ENCODE measurements around the gene NT5M.
A peak's percentile ranks its signal among the peaks of the same experiment; 100 is the strongest.
"Not testable (repeated sequence)": the region's sequence is repeated elsewhere in the genome, so short reads cannot be mapped to it uniquely, and the experiment has no call there.

Gene NT5M

DNA sequence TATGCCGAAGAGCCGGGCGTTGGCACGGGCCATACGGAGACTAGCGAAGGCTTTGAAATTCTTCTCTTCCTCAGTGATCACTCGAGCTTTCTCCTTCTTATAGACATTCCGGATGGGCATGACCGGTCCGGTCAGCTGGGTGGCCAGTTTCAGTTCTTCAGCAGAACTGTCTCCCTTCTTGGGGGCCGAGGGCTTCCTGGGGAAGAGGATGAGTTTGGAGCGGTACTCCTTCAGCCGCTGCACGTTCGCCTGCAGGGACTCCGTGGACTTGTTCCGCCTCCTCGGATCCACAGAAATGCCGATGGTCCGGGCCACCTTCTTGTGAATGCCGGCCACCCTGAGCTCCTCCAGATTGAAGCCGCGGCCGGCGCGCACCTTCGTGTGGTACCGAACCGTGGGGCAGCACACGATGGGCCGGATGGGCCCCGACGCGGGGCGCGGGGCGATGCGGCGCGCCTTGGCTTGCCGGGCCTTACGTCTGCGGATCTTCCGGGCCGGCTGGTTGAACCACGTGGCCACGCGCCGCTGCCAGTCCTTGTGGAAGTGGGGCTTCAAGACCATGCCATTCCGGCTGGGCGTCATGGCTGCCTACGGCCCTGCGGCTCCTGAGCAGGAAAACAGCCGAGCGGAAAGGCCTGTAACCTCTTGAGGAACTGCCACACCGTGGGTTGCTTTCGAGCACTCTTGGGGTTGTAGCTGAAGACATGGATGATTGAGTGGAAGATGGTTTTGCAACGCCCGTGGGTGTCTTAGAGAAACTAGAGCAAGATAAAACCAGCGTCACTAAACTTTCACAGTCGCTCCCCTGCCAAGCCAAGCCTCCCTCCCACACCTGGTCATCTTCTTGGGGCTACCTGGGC, 80.5 kb downstream of the NT5M start:
- DNase-seq; in situ Hi-C loops (cut with MboI; ENCODE audit: low pct_unique_long_range_greater_than_20kb, low sequenced_read_pairs): not testable (repeated sequence)

DNA sequence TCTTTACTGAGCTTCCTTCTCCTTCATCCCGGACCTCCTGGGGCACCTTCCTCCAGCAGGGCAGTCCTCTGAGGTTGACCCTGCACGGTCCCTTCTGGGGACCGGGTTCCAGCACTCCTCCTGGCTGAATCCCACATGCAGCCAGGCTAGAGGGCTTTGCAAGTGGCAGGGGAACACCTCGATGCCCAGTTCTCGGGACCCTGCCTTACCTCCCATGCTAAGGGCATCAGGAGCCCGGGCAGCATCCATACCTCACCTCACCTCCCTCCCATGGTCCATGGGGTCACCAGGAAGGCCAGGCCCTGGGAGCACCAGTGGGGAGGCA, 81.1 kb downstream of the NT5M start:
- in situ Hi-C loops (cut with MboI; ENCODE audit: low pct_unique_long_range_greater_than_20kb, low sequenced_read_pairs) = no loop called here
- DNase-seq = no peak

DNA sequence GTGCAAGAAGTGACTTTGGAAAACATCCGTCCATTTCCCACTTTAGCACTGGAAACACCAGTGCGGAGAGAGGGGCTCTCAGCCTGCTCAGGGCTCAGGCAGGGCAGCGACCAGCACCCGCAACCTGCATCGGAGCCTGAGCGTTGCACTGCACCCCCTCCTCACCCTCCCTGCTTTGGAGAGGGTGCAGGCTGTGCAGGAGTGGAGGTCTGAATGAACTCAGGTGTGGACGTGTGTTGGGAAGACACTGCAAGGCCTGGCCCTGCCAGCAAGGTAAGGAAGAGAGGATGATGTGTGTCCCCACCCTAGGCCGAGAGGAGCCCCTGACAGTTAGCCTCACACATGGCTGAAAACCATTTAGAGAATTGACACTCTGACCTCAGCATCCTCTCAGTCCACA, 81.8 kb downstream of the NT5M start:
- DNase-seq = no peak
- in situ Hi-C loops (cut with MboI; ENCODE audit: low pct_unique_long_range_greater_than_20kb, low sequenced_read_pairs) = no loop called here

DNA sequence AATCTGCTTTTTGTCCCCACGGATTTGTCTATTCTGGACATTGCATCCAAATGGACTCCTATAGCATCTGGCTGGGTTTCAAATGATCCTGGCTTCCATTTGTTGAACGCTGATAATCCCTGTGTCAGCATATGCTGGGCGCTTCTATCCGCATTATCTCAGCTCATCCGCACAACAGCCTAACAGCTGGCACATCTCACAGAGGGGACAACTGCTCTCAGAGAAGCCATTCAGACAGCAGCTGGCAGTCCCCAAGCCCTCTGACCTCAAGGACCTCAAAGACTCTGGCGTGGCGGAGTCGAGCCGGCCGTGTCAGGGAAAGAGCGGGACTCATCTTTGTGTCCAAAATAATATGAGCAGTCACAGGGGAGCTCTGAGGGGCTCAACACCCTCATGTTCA, 82.3 kb downstream of the NT5M start:
- no peak for DNase-seq
- in situ Hi-C loops (cut with MboI; ENCODE audit: low pct_unique_long_range_greater_than_20kb, low sequenced_read_pairs) = no loop called here

DNA sequence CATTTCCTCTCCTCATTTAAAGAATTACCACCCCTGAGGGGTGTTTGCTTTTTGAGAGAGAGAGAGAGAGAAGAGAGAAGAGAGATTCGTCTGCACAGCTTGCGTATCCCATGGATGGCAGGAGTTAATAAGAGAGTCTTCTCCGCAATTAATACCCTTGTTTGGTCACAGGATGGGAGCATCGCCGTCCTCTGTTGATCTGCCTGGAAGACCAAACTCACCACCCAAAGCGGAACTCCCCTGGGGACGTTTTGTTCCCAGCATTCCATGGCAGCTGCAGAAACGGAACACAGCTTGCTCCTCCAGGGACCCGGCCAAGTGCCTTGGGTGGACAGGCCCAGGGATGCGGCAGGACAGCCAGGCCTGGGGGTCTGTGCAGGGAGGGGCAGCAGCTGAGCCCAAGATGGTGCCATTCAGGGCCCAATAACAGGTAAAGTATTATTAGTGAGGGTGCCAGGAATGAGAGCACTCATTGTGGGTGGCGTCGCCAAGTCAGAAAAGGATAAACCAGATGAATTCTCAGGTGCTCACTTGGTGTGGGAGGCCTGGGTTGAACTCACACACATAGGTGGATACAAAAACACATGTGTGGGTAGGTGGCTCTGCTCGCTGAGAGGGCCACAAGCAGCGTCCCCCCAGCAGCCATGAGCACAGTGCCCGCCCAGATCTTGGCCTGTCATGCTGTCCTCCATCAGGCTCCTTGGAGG, 83.1 kb downstream of the NT5M start:
- no peak for DNase-seq

DNA sequence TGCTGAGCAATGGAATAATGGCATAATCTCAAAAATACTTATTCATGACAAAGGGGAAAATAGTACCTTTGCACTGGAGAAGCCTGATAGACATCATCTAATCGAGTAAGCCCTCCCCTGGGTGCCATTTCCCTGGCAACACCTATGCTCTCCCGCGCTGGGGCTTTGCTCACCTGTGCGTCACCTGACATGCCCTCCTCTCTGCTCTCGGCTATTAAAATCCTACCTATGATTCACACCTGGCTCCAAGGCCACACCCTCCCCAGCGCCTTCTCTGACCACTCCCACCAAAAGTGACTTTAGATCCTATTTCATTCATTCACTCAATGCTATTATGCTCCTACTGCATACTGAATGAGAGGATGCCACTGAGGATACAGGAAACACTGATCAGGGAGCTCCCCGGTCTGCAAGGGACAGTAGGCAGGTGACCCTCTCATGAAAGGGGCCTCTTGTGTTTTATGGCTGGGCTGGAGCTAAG, 83.9 kb downstream of the NT5M start:
- in situ Hi-C loops (cut with MboI; ENCODE audit: low pct_unique_long_range_greater_than_20kb, low sequenced_read_pairs) = no loop called here
- DNase-seq = no peak

More for the DNA sequence above, 83.1 kb downstream of the NT5M start:
- in situ Hi-C loops (cut with MboI; ENCODE audit: low pct_unique_long_range_greater_than_20kb, low sequenced_read_pairs) = no loop called here

DNA sequence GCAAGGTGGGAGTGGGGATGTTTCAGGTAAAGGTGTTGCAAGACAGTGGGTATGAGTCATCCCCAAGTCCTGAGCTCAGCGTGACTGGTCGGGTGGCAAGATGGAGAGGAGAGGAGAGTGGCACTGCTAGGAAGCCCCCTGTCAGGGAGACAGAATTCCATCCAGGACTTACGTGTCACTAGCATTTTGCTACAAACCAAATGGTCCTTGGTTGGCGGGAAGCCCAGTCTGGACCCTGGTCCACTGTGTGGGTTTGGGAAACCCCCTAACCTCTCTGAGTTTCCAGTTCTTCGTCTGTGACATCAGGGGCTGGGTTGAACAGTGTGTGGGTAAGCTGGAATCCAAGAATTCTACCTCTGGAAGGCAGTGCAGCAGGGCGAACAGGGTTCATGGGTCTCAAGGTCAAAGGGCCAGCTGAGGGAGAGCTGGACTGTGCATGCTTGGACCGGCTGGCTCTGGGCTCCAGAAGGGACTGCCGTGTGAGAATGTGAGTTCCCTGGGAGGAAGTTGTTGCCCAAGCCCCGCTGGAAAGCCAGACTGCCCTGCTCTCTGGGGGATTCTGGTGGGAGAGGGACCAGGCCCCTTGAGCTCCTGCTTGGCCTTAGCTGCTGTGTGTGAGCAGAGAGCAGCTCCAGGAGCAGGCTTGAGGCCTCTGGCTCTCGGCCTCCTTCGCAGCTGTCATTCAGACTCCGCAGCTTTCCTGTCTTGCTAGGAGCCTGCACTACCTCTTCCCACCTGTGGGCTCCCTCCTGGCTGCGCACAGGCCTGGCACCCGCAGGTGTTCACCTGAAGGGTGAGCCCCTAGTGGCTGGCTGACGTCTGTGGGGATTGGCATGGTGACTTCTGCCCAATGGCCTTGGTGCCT, 84.6 kb downstream of the NT5M start:
- in situ Hi-C loops (cut with MboI; ENCODE audit: low pct_unique_long_range_greater_than_20kb, low sequenced_read_pairs) = no loop called here
- DNase-seq = no peak

DNA sequence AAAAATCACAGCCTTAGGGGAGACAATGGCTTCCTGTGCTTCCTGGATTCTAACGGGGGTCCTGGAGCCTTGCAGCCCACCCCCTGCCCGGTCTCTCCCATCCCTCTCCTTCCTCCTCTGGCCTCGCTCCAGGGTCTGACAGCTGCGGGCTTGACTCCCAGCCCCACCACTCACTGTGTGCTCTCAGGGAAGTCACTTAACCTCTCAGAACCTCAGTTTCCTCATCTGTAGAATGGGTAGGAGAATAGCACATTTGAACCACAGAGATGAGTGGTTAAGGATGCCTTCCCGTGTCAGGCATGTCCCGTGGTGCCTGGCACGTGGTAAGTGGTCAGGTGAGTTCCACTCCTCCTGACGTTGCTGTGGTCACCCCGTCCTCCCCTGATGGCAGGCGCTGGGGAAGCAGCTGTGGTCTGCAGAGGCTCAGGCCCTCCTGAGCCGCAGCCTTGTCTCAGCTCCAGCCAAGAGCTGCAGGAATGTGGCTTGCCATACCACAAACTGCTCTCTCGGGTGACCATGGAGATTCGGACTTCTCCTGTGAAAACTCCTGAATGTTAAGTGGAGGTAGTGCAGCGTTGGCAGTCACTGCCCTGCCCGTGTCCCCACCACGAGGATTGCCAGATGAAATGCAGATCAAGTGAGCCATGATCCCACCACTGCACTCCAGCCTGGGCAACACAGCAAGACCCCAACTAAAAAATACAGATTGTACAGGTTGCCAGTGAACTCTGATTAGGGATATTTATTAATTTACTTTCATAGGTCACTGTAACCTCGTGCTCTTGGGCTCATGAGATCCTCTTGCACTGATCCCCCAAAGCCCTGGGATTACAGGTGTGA, 85.7 kb downstream of the NT5M start:
- in situ Hi-C loops (cut with MboI; ENCODE audit: low pct_unique_long_range_greater_than_20kb, low sequenced_read_pairs) = no loop called here

DNA sequence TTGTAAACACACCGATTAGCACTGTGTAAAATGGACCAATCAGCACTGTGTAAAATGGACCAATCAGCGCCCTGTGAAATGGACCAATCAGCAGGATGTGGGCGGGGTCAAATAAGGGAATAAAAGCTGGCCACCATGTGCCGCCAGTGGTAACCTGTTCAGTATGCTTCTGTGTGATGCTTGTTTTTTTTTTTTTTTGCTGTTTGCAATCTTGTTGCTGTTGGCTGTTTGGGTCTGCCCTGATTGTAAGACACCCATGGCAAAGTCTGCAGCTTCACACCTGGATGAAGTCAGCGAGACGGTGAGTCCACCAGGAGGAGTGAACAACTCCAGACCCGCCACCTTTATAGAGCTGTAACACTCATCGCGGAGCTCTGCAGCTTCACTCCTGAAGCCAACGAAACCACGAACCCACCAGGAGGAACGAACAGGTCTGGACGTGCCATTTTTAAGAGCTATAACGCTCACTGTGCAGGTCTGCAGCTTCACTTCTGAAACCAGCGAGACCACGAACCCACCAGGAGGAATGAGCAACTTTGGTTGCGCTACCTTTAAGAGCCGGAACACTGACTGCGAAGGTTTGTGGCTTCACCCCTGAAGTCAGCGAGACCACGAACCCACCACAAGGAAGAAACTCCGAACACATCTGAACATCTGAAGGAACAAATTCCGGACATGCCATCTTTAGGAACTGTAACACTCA, 88.6 kb downstream of the NT5M start:
- in situ Hi-C loops (cut with MboI; ENCODE audit: low pct_unique_long_range_greater_than_20kb, low sequenced_read_pairs) = no loop called here
- DNase-seq = peak; percentile 72

More for the DNA sequence above, 85.7 kb downstream of the NT5M start:
- no peak for DNase-seq

DNA sequence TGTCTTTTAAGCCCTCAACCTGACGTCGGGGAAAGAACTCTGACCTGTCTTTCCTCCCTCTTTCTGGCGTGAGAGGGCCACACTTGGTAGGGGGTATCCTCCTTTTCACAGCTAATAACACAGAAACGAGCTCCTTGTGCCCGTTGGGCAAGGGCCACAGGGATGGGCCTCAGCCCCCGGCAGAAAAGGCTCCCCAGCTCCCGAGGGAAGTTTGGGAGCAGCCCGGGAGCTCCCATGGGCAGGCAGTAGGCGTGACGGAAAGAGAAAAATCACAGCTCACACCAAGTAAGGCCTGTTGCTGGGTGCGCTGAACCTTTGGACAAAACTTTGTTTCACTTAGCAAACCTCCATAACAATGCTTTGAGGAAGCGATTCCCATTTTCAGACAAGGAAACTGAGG, 90.8 kb downstream of the NT5M start:
- in situ Hi-C loops (cut with MboI; ENCODE audit: low pct_unique_long_range_greater_than_20kb, low sequenced_read_pairs) = no loop called here
- no peak for DNase-seq

DNA sequence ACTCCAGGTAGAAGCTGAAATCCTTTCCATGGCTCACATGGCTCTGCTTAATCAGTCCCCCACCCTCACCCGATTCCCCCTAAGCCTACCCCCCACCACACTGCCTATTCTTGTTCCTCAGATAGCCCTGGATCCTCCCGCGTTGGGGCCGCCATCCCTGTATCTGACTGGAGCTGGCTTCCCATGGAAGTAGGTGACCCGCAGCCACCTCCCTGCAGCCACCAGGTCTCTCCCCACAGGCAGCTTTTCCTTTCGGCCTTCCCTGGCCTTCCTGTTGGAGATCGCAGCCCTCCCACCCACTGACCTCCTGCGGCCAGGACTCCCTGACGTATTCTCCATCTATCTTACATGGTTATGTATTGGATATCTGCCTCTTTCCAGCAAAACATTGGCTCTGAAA, 91.3 kb downstream of the NT5M start:
- in situ Hi-C loops (cut with MboI; ENCODE audit: low pct_unique_long_range_greater_than_20kb, low sequenced_read_pairs) = no loop called here
- no peak for DNase-seq

DNA sequence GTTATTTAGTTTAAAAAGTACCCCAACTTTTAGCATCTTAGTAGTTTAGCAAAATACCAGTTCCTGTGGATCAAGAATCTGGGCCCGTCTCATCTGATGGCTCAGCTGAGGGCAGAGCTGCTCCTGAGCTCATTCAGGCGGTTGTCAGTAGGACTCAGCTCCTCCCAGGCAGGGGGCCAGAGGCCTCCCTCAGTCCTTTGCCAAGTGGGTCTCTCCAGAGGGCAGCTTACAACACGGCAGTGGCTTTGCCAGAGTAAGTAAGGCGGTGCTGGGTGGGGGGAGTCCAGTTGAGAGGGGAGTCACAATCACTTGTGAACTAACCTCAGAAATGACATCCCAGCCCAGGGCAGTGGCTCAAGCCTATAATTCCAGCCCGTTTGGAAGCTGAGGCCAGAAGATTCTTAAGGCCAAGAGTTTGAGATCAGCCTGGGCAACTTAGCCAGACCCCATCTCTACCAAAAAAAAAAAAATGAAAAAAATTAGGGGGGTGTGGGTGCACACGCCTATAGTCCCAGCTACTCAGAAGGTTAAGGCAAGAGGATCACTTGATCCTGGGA, 92.2 kb downstream of the NT5M start:
- in situ Hi-C loops (cut with MboI; ENCODE audit: low pct_unique_long_range_greater_than_20kb, low sequenced_read_pairs) = no loop called here
- no peak for DNase-seq

DNA sequence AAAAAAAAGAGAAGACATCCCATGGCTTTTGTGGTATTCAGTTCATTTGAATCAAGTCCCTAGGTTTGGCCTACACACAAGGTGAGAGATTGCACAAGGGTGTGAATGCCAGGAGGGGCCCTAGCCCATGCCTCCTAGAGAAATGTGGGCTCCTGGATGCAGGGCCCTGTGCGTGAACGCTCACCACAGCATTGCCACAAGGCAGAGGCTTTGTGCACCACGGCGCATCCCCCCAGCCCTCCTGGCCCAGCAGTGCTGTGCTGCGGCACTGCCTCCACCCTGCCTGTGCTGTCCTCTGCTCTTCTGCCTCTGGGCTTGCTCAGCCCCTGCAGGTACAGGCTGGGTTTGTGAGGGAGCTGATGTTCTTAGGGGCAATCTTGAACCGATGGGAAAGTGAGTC, 92.7 kb downstream of the NT5M start:
- DNase-seq = no peak
- in situ Hi-C loops (cut with MboI; ENCODE audit: low pct_unique_long_range_greater_than_20kb, low sequenced_read_pairs) = no loop called here
